Adrenal gland (tissue), 5 donors: ENCODE data around the gene MSMO1.

Experiments
- CTCF ChIP-seq, 6 experiments: fragments of 450-650 bp in 4 of 6; fragments of 200-600 bp in 2 of 6; sonication (generic) in 1 of 6; IDR thresholded peaks; 1 replicate in 5 of 6; 2 replicates in 1 of 6; pipeline versions ENCODE4 v1.5.1 to v1.8.0; 2016 to 2021; ENCODE audit warnings: antibody characterized with exemption in 6 of 6, mild to moderate bottlenecking in 2 of 6, moderate library complexity in 1 of 6
- POLR2A ChIP-seq, 2 donors: fragments of 450-650 bp; IDR thresholded peaks; one replicate each; pipeline ENCODE4 v1.6.1; 2017; ENCODE audit warnings: antibody characterized with exemption in 2 of 2, mild to moderate bottlenecking in 2 of 2, moderate library complexity in 1 of 2
- donor health status: DM: no; HTN: no; CAD: no.

GRCh38 chr4:165367040-165367439, 39.6 kb downstream of the MSMO1 start:
- no peak for TF ChIP-seq CTCF (IDR thresholded peaks at IDR 0.05)
- TF ChIP-seq POLR2A (IDR thresholded peaks at IDR 0.05), result no peak
